OCI-LY1 (cell line): ENCODE measurements around the gene FAM20C.

Source experiments
- H2AFZ ChIP-seq: fragments of 200-600 bp; sonication (generic), shearing (Covaris generic); 2 replicates; pipeline ENCODE4 v1.6.0; 2014; ENCODE audit warnings: antibody characterized with exemption, mild to moderate bottlenecking, low read length
- H3F3A ChIP-seq: fragments of 200-600 bp; sonication (generic), shearing (Covaris generic); 2 replicates; pipeline ENCODE4 v1.6.0; 2014; ENCODE audit warnings: mild to moderate bottlenecking, antibody characterized with exemption, low read length, moderate library complexity; ENCODE audit not compliant: insufficient read depth
- H3K27ac ChIP-seq: fragments of 200-600 bp; sonication (generic); 2 replicates; pipeline ENCODE4 v1.5.1; 2014; ENCODE audit warnings: low read length, mixed run types, mild to moderate bottlenecking, low read depth; ENCODE audit not compliant: poor library complexity, severe bottlenecking
- H3K27me3 ChIP-seq: fragments of 200-600 bp; sonication (generic); 2 replicates; pipeline ENCODE4 v1.6.0; 2014; ENCODE audit warnings: antibody characterized with exemption, mild to moderate bottlenecking, low read length, moderate library complexity; ENCODE audit not compliant: insufficient read depth
- H3K36me3 ChIP-seq: fragments of 200-600 bp; sonication (generic); 2 replicates; pipeline ENCODE4 v1.6.1; 2014; ENCODE audit warnings: mild to moderate bottlenecking, antibody characterized with exemption, low read length, moderate library complexity, mixed read lengths; ENCODE audit not compliant: insufficient read depth
- H3K4me1 ChIP-seq: fragments of 200-600 bp; sonication (generic); 2 replicates; pipeline ENCODE4 v1.5.1; 2014; ENCODE audit warnings: mild to moderate bottlenecking, low read length, moderate library complexity; ENCODE audit not compliant: insufficient read depth, severe bottlenecking
- H3K4me2 ChIP-seq: fragments of 200-600 bp; sonication (generic), shearing (Covaris generic); 2 replicates; pipeline ENCODE4 v1.6.1; 2014; ENCODE audit warnings: low read length
- H3K4me3 ChIP-seq: fragments of 200-600 bp; sonication (generic); 2 replicates; pipeline ENCODE4 v1.5.1; 2014; ENCODE audit warnings: low read length, low read depth, mild to moderate bottlenecking, mixed read lengths; ENCODE audit not compliant: poor library complexity, severe bottlenecking
- H3K79me2 ChIP-seq: fragments of 200-600 bp; shearing (Covaris generic); 2 replicates; pipeline ENCODE4 v1.6.1; 2016; ENCODE audit warnings: mixed run types, low read length, mixed read lengths; ENCODE audit not compliant: insufficient read depth
- H3K9ac ChIP-seq: fragments of 200-600 bp; sonication (generic), shearing (Covaris generic); 2 replicates; pipeline ENCODE4 v1.6.1; 2014; ENCODE audit warnings: mild to moderate bottlenecking, low read length, mixed read lengths
- H3K9me2 ChIP-seq: fragments of 200-600 bp; sonication (generic), shearing (Covaris generic); 2 replicates; pipeline ENCODE4 v1.6.1; 2014; ENCODE audit warnings: low read depth, mild to moderate bottlenecking, low read length, mixed read lengths
- H3K9me3 ChIP-seq: fragments of 200-600 bp; shearing (Covaris generic); 2 replicates; pipeline ENCODE4 v1.6.1; 2014; ENCODE audit warnings: low read length, mixed read lengths
- H4K20me1 ChIP-seq: fragments of 200-600 bp; sonication (generic), shearing (Covaris generic); 2 replicates; pipeline ENCODE4 v1.6.0; 2016; ENCODE audit warnings: mild to moderate bottlenecking, low read length; ENCODE audit not compliant: insufficient read depth
- EZH2 ChIP-seq: fragments of 200-600 bp; sonication (generic), shearing (Covaris generic); IDR thresholded peaks from 2 replicates; pipeline ENCODE4 v1.8.0; 2017; ENCODE audit warnings: borderline replicate concordance, mixed run types, mild to moderate bottlenecking, antibody characterized with exemption, low read length, moderate library complexity, mixed read lengths
- TF ChIP-seq, protein P1 (sequence below): fragments of 200-600 bp; sonication (generic), shearing (Covaris generic); IDR thresholded peaks from 2 replicates; pipeline ENCODE4 v1.5.1; 2017; ENCODE audit warnings: mild to moderate bottlenecking, antibody characterized with exemption, low read length, moderate library complexity, mixed read lengths

Gene FAM20C

DNA sequence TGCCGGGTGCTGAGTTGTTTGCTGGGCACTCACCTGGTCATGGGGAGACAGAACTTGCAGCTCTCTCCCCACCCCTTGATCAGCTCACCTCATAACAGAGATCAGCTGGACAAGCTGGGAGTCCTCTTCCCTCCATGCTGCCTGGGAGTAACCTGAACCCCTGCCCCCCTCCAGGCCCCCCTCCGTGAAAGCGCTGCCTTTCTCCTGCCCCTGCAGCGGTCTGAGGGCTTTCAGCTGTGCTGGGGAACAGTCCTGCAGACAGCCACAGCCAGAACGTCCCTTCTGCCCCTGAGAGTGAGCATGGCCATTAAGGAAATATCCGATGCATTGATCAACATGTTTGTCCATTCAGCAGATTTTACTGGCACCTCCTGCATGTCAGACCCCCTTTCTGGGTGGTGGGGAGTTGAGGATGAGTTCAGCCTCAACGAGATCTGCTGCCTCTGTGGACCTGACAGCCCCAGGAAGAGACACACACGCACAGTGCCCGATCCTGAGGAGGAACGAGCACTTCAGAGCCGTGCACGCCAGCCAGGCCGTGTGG is 4.5 kb downstream of the FAM20C start:
- H3K4me2 ChIP-seq = no peak overlapping the region
- H3K4me1 ChIP-seq = no peaks in the 10 kb centered on the region
- no peaks in the 10 kb centered on the region for H3K9me2 ChIP-seq
- H3K27ac ChIP-seq = no peak overlapping the region
- H3K27me3 ChIP-seq = no peaks in the 10 kb centered on the region
- no peaks in the 10 kb centered on the region for H3K9me3 ChIP-seq
- no peak overlapping the region for H3K4me3 ChIP-seq
- H3F3A ChIP-seq = no peaks in the 10 kb centered on the region
- H2AFZ ChIP-seq = no peak overlapping the region
- H4K20me1 ChIP-seq = no peaks in the 10 kb centered on the region
- H3K9ac ChIP-seq = no peak overlapping the region
- TF ChIP-seq, protein P1, sequence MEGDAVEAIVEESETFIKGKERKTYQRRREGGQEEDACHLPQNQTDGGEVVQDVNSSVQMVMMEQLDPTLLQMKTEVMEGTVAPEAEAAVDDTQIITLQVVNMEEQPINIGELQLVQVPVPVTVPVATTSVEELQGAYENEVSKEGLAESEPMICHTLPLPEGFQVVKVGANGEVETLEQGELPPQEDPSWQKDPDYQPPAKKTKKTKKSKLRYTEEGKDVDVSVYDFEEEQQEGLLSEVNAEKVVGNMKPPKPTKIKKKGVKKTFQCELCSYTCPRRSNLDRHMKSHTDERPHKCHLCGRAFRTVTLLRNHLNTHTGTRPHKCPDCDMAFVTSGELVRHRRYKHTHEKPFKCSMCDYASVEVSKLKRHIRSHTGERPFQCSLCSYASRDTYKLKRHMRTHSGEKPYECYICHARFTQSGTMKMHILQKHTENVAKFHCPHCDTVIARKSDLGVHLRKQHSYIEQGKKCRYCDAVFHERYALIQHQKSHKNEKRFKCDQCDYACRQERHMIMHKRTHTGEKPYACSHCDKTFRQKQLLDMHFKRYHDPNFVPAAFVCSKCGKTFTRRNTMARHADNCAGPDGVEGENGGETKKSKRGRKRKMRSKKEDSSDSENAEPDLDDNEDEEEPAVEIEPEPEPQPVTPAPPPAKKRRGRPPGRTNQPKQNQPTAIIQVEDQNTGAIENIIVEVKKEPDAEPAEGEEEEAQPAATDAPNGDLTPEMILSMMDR = no peak
- no peak for TF ChIP-seq EZH2
- no peaks in the 10 kb centered on the region for H3K79me2 ChIP-seq
- H3K36me3 ChIP-seq = no peaks in the 10 kb centered on the region

DNA sequence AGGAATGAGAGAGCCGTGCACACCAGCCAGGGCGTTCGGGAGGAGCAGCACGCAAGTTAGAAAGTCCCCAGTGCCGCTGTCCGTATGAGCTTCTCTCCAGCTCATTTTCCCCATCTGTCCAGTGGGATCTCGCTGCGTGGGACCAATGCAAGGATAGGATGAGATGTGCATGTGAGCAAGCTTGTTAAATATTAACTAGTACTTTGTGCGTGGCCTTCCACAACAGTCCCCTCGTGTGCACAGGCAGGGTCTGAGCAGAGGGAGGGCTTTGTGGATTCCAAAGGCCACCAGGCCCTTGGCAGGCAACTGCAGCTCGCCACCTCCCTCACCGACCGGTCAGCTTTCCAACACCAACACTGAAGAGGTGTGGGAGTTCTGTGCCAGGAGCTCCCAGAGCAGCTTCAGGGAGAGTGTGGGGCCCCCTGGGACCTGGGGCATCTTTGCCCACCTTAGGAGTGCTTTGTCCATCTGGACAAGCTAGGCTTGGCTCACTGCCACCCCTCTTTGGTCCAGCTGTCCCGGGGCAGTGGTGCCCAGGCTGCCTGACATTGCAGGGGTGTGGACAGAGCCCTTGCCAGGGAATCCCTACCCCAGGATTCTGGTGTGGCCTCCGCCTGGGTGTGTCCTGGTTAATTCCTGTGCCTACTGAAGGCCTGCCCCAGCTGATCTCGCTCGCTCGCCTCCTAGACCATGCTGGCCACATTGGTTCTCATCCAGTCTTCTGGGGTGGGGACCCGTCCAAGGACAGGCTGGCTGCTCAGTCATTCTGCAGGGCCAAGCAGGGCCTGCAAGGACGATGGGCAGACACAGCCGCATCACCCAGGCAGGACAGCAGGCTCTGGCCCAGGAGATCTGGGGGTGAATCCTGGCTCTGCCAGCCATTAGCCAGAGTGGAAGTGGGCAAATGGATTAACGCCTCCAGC is 5.3 kb downstream of the FAM20C start:
- Histone ChIP-seq H3K9ac (no peak overlapping the region), H3K27me3 (no peaks in the 10 kb centered on the region), H3K4me3 (no peak overlapping the region), H3K27ac (no peak overlapping the region), H3K9me2 (no peaks in the 10 kb centered on the region), H4K20me1 (no peaks in the 10 kb centered on the region), H3F3A (no peaks in the 10 kb centered on the region), H2AFZ (no peak overlapping the region), H3K79me2 (no peaks in the 10 kb centered on the region), H3K9me3 (no peaks in the 10 kb centered on the region), H3K4me1 (no peaks in the 10 kb centered on the region), H3K4me2 (no peak overlapping the region), H3K36me3 (no peaks in the 10 kb centered on the region)
- TF ChIP-seq EZH2 = no peak
- TF ChIP-seq, protein P1 = no peak

DNA sequence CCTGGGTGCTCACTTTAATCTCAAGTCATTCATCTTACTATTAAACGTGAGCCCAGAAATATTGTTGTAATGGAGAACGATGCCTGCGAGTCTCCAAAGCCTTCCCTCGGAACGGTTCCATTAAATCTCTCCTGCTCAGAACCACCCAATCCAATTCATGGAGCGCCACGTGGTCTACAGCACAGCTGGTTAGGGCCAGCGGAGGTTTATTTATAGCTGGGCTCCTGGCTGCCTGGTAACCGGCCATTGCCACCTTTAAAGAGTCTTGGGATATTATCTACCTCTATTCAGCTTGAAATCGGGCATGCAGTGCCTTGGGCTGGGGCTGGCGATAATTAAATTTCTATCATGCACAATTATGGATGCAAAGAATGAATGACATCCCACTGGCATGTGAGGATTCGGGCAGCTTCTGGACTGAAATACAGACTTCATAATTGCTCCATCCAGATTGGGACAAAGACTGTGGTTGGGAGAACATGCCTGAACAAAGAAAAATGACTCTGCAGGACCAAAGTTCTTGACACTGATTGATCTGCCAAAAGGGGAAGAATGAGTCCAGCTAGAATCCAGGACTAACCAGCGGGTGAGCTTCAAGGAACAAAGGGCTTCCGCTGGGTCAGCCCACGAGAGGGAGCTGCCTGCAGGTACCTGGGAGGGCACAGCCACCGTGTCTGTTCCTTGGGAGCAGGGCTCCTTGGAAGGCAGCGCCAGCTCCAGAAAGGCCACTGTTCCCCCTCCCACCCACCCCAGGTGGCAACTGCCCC is 7.3 kb downstream of the FAM20C start:
- no peaks in the 10 kb centered on the region for H3K36me3 ChIP-seq
- H3K9me2 ChIP-seq = no peaks in the 10 kb centered on the region
- H3F3A ChIP-seq = no peaks in the 10 kb centered on the region
- H3K9ac ChIP-seq = no peak overlapping the region
- no peaks in the 10 kb centered on the region for H4K20me1 ChIP-seq
- H3K27me3 ChIP-seq = no peaks in the 10 kb centered on the region
- H2AFZ ChIP-seq = no peak overlapping the region
- no peak overlapping the region for H3K4me2 ChIP-seq
- no peak for TF ChIP-seq EZH2
- TF ChIP-seq, protein P1 = no peak
- no peaks in the 10 kb centered on the region for H3K79me2 ChIP-seq
- H3K9me3 ChIP-seq = no peaks in the 10 kb centered on the region
- H3K4me3 ChIP-seq = no peak overlapping the region
- no peaks in the 10 kb centered on the region for H3K4me1 ChIP-seq
- H3K27ac ChIP-seq = no peak overlapping the region
